ENCODE data around the gene WDR33.

WDR33 gene

DNA sequence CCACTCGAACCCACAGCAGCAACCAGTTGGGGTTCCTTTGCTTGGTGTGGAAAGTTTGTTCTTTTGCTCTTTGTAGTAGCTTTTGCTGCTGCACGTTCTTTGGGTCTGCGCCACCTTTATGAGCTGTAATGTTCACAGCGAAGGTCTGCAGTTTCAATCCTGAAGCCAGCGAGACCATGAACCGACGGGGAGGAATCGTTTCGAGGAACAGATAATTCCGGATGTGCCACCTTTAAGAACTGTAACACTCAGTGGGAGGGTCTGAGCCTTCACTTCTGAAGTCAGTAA, 150.7 kb downstream of the WDR33 start:
- no peak for TF ChIP-seq POLR2AphosphoS5 (IDR thresholded peaks at IDR 0.05; ENCODE audit: low read depth, low read length)
- no peak for TF ChIP-seq POLR2A (IDR thresholded peaks at IDR 0.05; ENCODE audit: low read depth, low read length)
- TF ChIP-seq TAF1 (IDR thresholded peaks at IDR 0.05; ENCODE audit: borderline replicate concordance, low read depth, low read length): no peak
- FAIRE-seq (no peak), DNase-seq (ENCODE audit: insufficient read length) (no peak)

DNA sequence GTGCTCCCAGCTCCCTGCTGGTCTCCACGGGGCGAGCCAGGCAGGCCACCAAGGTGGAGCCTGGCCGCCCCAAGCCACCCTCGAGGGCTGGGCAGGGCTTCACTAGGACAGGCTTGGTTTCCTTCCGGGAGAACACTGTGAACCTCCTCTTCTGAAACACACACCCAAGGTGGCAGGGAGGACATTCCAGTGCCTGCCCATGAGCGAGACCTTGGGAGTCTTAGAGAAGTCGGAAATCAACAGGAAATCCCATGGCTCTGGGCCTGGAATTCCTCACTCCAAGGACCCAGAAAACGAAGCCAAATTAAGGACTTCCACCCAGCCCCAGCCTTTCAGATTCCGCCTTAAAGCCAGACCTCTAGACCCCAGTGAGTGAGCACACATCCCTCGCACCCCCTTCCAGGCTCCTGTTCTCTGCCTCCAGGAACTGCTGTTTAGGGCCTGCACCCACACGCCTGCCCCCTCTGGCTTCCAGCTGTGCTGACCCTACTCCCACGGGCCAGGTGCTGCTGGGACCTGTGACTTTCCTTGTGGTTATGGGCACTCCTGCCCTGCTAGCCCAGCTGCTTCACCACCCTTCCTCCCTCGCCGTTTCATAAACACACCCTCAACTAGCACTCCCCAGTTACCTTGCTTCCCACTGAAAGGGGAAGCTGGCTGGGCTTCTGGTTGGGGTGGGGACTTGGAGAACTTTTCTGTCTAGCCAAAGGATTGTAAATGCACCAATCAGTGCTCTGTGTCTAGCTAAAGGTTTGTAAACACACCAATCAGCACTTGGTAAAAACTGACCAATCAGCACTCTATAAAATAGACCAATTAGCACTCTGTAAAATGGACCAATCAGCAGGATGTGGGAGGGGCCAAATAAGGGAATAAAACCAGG, 151.3 kb downstream of the WDR33 start:
- FAIRE-seq (no peak), DNase-seq (ENCODE audit: insufficient read length) (no peak)
- TF ChIP-seq TAF1 (IDR thresholded peaks at IDR 0.05; ENCODE audit: borderline replicate concordance, low read depth, low read length): no peak
- no peak for TF ChIP-seq POLR2AphosphoS5 (IDR thresholded peaks at IDR 0.05; ENCODE audit: low read depth, low read length)
- TF ChIP-seq POLR2A (IDR thresholded peaks at IDR 0.05; ENCODE audit: low read depth, low read length): no peak

DNA sequence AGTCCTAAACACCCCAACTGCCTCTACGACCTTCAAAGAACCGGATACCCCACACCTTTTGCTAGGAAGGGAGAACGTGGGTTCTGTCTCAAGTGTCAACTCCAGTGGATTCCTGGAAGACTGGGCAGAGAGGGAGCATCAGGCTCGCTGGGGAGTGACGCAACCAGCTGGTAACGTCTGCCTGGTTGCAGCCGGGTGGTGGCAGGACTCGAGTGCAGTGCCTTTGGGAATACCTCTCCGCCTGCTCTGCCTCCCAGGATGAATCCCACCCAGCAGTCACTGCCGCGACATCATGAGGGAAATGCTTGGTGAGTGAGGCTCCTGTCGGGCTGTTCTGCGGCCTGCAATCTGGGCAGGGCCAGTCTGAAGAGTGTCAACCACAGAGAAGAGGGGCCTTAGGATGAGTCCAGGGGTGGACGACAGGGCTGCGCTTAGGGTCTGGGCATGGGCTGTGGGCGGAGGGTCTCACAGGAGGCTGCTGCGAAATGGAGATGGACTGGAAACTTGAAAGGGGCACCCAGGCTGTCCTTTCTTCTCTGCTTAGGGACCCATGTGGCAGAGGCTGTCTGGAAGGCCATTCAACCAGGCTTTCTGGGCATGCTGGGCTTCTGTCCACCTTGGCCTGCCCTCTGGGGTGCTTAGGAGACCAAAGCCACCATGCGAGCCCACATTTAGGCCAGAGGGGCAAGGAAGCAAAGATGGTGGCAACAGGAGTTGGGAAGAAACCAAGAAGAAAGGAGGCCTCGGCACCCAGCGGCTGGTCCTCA, 152.1 kb downstream of the WDR33 start:
- FAIRE-seq: no peak
- no peak for DNase-seq (ENCODE audit: insufficient read length)
- no peak for TF ChIP-seq POLR2AphosphoS5 (IDR thresholded peaks at IDR 0.05; ENCODE audit: low read depth, low read length)
- TF ChIP-seq POLR2A (IDR thresholded peaks at IDR 0.05; ENCODE audit: low read depth, low read length): no peak
- TF ChIP-seq TAF1 (IDR thresholded peaks at IDR 0.05; ENCODE audit: borderline replicate concordance, low read depth, low read length): no peak

DNA sequence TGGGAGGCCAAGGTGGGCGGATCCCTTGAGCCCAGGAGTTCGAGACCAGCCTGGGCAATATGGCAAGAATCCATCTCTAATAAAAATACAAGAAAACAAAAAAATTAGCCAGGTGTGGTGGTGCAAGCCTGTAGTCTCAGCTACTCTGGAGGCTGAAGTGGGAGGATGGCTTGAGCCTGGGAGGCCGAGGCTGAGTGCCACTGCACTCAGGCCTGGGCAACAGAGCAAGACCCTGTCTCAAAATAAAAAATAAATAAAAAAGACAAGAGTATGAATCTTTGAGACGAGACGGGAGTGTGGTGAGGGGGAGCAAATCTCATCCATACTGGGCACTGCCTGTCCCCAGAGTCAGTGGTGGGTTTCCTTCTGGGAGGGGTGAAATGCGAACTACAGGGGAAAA, 152.8 kb downstream of the WDR33 start:
- no peak for FAIRE-seq
- no peak for TF ChIP-seq POLR2AphosphoS5 (IDR thresholded peaks at IDR 0.05; ENCODE audit: low read depth, low read length)
- no peak for TF ChIP-seq POLR2A (IDR thresholded peaks at IDR 0.05; ENCODE audit: low read depth, low read length)
- no peak for TF ChIP-seq TAF1 (IDR thresholded peaks at IDR 0.05; ENCODE audit: borderline replicate concordance, low read depth, low read length)
- DNase-seq (ENCODE audit: insufficient read length): no peak

DNA sequence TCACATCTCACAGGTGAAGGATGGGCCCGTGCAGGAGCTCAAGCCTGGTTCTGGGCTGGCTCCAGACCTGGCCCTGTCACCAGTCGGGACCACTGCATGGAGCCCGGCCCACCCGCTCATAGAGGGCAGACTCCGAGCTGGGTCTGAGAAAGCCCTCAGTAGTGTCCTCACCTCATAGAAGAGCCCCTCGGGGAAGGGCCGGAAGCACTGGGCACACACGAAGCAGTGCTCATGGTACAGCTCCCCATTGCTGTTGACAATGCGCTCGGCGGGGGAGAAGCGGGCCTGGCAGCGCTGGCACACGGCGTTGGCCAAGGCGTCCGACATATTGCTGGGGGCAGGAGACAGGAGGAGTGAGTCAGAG, 153.8 kb downstream of the WDR33 start:
- DNase-seq (ENCODE audit: insufficient read length): no peak
- TF ChIP-seq POLR2AphosphoS5 (IDR thresholded peaks at IDR 0.05; ENCODE audit: low read depth, low read length): no peak
- TF ChIP-seq TAF1 (IDR thresholded peaks at IDR 0.05; ENCODE audit: borderline replicate concordance, low read depth, low read length): no peak
- TF ChIP-seq POLR2A (IDR thresholded peaks at IDR 0.05; ENCODE audit: low read depth, low read length): no peak
- no peak for FAIRE-seq

DNA sequence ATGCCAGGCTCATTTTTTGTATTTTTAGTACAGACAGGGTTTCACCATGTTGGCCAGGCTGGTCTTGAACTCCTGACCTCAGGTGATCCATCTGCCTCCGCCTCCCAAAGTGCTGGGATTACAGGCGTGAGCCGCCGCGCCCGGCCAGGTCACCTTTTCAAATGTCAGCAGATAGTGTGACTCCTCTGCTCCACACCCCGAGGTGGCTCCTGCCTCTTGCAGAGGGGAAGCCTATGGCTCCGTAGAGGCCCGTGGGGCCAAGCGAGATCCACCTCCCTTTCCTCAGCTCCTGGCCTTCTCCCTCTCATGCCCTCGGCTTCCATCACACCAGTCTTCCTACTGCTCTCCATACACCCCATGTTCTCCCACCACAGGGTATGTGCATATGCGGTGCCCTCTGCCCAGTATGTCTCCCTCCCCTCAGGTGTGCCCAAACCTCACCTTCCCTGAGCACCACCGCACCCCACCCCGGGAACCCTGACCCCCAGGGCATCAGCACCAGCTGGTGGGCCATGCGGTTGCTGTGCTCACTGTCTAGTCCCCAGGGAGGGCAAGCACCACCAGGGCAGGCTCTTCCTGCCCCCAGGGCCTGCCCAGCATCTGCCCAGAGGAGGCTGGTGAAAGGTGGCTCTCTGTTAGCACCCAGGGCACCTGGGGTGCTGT, 154.3 kb downstream of the WDR33 start:
- DNase-seq (ENCODE audit: insufficient read length) (no peak), FAIRE-seq (no peak)
- TF ChIP-seq TAF1 (IDR thresholded peaks at IDR 0.05; ENCODE audit: borderline replicate concordance, low read depth, low read length) (no peak), POLR2AphosphoS5 (IDR thresholded peaks at IDR 0.05; ENCODE audit: low read depth, low read length) (no peak), POLR2A (IDR thresholded peaks at IDR 0.05; ENCODE audit: low read depth, low read length) (no peak)

DNA sequence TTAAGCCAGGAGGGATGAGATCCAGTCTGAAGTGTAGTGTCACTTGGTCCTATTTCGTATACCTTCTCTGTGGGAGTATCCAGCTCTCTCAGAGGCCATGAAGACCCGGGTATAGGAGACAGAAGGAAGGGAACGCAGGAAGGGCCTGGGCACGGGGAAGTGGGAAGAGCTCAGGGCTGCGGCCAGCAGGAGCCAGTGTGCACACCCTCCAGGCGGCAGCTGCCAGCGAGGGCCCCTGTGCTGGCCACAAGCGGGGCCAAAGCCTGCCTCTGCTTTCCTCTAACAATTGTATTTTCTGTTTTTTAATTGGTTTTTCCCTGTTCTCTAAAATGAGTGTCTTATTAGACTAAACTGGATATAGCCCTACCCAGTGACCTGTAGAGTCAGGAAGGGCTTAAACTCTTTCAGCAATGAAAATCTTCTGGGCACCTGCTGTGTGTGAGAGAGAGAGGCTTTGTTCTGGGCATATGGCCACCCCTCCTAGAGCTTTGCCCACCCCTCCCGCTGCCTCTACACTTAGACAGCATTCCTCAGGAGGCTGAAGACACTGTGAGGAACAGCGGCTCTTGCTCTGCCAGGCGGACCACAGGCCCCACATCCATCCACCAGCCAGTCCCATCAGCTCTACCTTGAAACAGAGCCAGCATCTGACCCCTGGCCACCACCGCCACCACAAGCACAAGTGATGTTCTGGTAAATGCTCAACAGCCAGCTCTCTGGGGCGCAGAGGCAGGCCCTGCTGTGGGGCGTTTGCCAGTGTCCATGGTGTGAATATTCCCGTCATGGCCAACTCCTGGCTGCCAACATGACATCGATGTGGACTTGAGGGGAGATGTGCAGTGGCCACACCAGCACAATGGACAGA, 155.5 kb downstream of the WDR33 start:
- FAIRE-seq (no peak), DNase-seq (ENCODE audit: insufficient read length) (no peak)
- TF ChIP-seq POLR2A (IDR thresholded peaks at IDR 0.05; ENCODE audit: low read depth, low read length) (no peak), POLR2AphosphoS5 (IDR thresholded peaks at IDR 0.05; ENCODE audit: low read depth, low read length) (no peak), TAF1 (IDR thresholded peaks at IDR 0.05; ENCODE audit: borderline replicate concordance, low read depth, low read length) (no peak)

DNA sequence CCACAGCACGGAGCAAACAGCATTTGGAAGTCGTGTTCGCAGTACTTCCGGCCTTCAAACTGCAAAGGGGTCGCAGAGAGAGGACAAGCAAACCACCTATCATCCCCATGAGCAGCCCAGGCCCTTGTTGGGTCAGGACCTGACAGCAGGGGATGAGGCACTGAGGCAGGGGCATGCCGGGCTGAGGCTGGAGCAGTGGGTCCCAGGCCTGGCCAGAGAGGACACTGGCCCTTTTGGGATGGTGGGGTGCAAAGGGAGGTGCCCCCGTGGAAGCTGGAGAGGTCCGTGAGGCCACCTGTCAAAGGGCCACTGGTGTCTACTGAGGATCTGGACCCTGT, 156.2 kb downstream of the WDR33 start:
- FAIRE-seq (no peak), DNase-seq (ENCODE audit: insufficient read length) (no peak)
- TF ChIP-seq TAF1 (IDR thresholded peaks at IDR 0.05; ENCODE audit: borderline replicate concordance, low read depth, low read length): no peak

DNA sequence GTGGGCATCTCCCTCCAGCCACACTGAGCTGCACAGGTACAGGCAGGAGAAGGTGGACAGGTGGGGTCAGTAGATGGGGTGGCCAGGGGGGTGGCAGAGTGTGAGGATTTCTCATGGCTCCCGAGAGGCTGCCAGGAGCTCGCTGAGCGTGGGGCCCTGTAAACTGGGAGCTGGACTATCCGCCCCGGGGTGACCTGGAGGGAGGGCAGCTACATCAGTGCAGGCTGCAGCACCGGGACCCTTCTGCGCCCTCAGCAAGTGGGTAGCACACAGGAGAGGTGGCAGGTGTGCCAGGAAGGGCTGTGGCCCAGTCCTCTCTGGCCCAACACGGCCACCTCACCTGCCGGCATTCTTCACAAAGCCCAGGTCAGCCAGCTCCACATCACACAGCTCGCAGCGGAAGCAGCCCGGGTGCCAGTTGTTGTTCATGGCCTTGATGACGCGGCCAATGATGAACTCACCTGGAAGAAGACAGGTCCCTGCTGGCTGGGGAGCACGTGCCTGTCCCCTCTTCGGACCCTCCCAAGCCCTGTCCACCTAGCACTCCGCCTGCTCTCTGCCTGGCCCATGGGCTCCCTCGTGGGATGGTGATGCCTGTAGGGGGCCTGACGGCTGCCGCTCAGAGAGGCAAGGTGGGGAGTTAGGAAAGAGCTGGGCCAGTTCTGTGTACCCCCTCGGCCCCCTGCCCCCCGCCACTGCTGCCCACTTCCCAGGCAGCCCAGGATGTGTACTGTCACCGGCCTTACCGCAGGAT, 156.7 kb downstream of the WDR33 start:
- TF ChIP-seq TAF1 (IDR thresholded peaks at IDR 0.05; ENCODE audit: borderline replicate concordance, low read depth, low read length): no peak
- no peak for TF ChIP-seq POLR2A (IDR thresholded peaks at IDR 0.05; ENCODE audit: low read depth, low read length)
- TF ChIP-seq POLR2AphosphoS5 (IDR thresholded peaks at IDR 0.05; ENCODE audit: low read depth, low read length): no peak
- FAIRE-seq (no peak), DNase-seq (ENCODE audit: insufficient read length) (no peak)

DNA sequence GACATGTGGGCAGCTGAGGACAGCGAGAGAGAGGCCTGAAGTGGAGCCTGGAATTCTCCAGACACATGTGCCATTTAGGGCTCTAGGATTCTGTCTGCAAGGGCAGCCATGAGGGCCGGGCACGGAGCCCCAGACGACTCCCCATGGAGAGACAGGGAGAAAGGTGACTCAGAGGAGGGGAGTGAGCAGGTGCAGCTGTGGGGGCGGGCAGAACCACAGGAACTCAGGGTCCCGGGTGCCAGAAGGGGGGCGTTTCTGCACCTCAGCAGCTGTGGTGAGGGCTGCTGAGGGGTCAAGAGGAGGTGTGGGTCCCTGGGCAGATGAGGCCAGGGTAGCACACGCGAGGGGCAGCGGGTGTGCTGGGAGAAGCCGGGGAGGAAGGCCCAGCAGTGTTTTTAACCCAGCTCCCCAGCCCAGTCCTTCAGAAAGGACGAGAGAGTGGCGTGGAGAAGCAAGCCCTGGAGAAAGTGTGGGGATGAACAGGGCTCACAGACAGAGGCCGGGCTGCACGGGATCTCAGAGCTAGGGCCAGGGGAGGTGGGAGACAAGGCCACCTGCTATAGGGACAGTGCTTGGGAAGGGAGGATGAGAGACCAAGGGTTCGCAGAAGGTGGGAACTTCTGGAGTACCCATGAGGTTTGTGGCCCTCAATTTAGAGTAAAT, 157.4 kb downstream of the WDR33 start:
- DNase-seq (ENCODE audit: insufficient read length) (no peak), FAIRE-seq (no peak)
- TF ChIP-seq TAF1 (IDR thresholded peaks at IDR 0.05; ENCODE audit: borderline replicate concordance, low read depth, low read length): no peak
- no peak for TF ChIP-seq POLR2AphosphoS5 (IDR thresholded peaks at IDR 0.05; ENCODE audit: low read depth, low read length)
- no peak for TF ChIP-seq POLR2A (IDR thresholded peaks at IDR 0.05; ENCODE audit: low read depth, low read length)
